Activated CD4-positive, CD25-positive, alpha-beta regulatory T cell treated with anti-CD3 and anti-CD28 coated beads, Interleukin-2, amount 50 U/mL, for 16 hours (primary cell): ENCODE data around the gene CDH8.
"Not testable (repeated sequence)": the region's sequence is repeated elsewhere in the genome, so short reads cannot be mapped to it uniquely, and the experiment has no call there.

Experiments
- DNase-seq: peaks from one replicate; pipeline ENCODE4 v3.0.0-alpha.2; 2020; ENCODE audit warnings: low read depth, low spot score

Gene CDH8

DNA sequence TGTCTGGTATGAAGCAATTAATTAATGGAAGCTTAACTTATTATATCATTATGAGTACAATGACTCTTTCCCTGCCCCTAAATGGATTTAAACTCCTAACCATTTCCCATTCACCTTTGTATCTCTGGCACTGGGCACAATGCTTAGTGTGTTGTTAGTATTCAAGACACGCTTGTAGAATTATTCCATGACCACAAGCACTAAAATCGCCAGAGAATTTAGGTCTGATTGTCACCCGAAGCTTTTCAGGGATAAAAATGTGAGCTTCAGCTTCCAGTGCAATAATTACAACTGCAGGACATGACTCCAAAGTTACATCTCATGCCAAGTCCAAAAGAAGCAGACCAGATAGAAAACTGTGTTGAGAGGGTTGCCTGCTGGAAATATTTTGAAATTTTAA is 101.6 kb downstream of the CDH8 start:
- no peak for DNase-seq

DNA sequence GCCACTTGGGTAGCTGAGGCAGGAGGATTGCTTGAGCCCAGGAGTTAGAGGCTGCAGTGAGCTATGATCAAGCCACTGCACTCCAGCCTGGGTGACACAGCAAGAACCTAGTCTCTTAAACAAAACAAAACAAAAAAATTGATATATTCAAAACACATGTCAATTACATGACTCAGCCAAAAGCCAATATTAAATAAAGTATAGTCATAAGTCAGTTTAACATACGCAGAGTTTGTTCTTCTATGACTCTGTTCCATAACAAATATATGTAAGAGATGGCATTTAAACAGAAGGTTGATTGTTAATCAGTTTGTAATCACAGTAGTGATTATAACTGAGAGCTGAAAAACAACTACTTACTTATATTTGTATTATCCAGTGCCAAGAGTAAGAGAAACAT is 106.5 kb downstream of the CDH8 start:
- no peak for DNase-seq

DNA sequence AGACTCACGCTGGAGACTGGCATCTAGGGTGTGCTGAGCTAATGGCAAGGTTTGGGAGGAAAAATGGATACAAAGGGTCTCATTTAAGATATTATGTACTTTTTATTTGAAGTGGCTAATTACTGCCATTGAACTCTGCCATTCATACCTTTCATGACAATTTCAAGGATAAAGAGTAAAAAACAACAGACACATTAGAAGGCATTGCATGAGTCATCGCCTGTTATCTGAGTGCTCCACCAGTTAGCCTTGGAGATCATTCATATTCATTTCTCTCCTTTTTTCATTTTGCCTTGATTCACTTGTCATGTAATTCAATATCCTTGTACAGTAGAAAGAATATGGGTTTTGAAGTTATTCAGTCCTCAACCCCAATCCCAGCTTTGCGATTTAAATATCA is 109.5 kb downstream of the CDH8 start:
- DNase-seq, result no peak

DNA sequence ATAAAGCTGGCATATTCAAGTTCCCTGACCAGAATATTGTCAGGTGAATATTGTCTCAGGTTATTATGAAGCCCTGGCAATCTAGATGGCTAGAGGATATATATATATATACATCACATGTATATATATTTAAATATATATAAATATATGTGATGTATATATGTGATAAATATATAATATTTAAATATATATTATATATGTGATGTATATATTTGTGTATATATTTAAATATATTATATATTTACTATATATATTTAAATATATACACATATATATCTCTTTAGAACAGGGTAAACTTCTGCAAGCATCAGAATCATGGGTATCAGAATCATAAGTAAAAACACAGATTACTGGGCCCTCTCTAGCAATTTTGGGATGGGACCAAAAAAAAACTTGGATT is 112.6 kb downstream of the CDH8 start:
- no peak for DNase-seq

DNA sequence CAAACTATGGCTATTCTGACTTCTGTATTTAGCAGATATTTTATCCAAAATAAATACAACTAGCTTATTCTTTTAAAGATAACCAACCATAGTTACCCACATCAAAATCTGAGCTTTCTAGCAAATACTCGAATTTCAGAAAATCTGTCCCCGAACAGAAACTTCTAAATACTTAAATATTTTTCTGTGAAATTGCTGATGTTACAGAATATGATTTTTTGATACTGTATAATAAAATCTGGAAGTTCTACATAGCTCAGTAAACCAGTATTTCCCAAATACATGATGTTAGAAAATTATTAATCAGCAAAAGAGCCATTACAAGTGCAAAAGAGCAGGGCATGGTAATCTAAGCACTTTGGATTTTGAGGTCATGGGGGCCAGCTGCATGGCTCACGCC is 114.9 kb downstream of the CDH8 start:
- DNase-seq, result no peak

DNA sequence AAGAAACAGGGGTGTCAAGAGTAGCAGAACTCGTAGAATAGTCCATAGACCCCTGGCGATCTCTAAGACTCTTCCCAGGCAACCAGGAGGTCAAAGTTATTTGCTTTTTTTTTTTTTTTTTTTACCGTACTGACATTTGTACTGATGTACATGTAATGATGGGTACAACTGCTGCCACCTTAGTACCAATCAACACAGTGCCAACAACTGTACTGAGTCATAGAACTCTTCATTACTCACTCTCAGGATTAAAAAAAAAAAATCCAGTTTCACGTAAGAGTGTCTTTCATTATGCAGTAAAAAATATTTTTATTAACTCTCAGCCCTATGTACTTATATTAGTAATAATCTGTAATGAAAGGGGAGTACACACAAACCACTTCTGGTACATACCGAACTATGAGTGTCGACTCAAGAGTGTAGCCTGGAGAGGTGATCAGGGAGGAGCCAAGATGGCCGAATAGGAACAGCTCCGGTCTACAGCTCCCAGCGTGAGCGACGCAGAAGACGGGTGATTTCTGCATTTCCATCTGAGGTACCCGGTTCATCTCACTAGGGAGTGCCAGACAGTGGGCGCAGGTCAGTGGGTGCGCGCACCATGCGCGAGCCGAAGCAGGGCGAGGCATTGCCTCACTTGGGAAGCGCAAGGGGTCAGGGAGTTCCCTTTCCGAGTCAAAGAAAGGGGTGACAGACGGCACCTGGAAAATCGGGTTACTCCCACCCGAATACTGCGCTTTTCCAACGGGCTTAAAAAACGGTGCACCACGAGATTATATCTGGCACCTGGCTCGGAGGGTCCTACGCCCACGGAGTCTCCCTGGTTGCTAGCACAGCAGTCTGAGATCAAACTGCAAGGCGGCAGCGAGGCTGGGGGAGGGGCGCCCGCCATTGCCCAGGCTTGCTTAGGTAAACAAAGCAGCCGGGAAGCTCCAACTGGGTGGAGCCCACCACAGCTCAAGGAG is 118.1 kb downstream of the CDH8 start:
- not testable (repeated sequence) for DNase-seq

DNA sequence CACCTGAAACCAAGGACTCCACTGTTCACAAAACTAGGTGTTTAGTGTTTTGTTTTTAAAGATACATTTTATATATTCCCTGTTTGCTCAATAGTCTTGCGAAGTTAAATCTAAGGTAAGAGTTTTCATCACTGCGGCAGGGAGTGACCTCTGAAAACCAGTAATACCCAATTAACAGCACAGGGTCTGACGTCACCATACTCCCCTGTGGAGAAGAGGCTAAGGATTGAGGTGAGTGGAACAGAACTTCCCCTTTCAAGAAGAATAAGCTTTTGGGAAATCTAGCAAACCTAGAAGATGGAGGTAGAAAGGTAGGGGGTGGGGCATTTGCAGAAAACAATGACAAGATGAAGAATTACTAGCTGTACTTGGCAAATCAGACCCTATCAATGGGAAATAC is 120.7 kb downstream of the CDH8 start:
- DNase-seq, result no peak

DNA sequence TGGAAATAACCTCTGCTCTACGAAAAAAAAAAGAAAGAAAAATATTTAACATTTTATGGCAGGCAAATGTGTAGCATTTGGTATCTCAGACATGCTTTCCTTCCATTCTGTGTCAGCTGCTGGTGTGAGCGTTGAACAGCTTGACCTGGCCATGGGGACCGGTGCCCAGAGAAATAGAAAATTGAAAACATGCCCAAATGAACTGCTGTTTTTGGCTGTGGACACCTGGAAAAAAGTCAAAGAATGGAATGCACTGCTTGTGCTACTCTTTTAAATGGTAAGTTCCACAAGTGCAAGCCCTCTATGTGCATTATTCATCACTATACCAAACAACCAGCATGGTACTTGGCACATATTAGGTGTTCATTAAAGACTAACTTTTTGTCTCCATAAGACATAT is 127.2 kb downstream of the CDH8 start:
- no peak for DNase-seq

DNA sequence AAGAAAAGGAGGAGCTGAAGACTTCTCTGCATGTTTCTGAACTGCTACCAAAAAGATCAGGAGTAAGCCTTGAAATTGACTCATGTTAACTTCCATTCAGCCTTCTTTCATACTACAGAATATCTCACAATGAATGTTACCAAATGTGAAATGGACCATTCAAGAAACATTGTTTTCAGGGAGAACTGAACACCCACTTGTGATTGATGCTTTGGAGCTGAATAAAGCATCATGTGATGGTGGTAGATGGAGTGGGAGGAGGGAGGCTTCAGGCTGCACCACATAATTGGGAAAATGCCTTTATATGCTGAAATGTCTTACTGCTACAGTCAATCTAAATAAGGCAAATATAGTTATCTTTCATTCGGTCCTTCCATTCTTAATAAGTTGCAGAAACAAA is 127.8 kb downstream of the CDH8 start:
- DNase-seq, result no peak

DNA sequence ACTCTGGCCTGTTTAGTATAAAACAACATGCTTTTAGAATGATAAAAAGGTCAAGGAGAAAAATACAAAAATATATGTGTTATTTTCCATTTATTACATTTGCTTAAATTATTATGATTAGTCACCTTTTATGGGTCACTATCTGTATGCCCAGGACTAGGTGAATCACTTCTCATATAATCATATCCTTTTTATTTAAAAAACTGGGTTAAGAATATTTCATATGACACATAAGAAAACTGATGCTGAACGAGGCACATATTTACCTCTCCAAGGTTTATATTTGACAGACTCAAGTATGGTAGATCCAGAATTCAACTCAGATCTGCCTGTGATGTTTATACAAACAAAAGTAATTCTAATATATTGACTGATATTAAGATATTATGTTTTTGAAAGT is 134.5 kb downstream of the CDH8 start:
- DNase-seq, result no peak

DNA sequence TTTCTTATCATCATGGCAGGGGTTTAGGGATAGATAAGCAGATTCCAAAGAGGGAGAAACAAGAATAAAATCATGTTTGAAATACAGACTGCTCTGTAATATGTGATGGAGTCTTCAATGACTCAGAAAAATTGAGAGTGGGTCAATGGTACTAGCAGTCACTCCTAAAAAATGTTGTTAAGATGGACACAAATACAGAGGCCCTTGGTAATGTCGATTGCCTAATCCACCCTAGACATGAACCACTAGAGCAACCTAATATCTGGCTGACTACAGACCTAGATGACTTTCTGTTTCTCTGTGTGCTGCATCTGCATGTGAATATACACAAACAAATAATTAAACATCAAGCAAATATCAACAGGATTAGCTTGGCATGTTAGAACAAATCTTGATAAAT is 135.8 kb downstream of the CDH8 start:
- no peak for DNase-seq

DNA sequence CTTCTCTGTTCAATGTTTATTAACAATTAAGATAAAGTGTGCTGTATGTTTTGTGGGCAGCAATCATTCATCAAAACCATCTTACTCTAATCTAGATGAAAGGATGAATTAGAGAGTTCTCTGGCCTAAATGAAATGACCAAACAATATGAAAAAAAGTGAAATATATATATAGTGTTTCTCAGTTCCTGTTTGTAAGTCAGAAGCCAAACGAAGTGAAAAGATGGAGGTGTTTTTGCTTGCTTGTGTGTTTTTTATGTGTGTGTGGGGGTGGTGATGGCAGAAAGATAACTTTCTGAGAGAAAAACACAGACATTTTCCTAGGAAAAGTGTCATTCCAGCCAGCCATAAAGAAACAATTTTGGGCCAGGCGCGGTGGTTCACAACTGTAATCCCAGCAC is 138.6 kb downstream of the CDH8 start:
- no peak for DNase-seq

DNA sequence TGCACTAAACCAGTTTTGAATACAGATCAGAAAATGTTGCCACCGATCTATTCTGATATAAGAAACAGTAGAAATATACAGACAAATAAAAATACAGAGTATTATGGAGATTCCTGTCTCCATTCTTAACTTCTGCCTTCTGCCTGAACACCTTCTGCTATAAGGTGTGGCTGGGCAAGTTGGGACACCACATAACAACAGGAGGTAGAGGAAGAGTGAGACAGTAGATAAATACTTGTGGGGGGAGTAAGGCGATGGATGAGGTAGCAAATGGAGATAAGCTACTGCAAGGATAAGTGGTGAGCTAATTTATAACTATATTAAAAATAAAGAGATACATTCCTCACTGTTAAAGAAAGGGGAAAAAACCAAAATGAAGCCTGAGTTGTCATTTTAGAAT is 143.7 kb downstream of the CDH8 start:
- no peak for DNase-seq

DNA sequence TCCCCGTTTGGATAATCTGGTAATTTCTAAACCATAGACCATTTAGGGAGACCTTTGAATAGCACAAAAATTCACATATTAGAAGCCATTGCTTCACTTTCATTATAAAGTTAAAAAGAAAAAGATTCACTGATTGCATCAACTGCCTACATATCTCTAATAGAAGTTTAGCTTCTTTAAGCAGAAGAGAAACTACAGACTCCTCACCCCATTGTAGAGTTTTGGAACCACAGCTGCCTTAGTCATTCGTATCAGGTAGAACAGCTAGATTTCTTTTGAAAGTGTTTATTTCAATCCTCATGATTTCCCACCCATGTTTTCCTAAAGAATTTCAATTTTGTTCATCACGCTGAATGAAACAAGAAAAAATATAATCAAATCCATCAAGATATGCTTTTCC is 144.8 kb downstream of the CDH8 start:
- no peak for DNase-seq

DNA sequence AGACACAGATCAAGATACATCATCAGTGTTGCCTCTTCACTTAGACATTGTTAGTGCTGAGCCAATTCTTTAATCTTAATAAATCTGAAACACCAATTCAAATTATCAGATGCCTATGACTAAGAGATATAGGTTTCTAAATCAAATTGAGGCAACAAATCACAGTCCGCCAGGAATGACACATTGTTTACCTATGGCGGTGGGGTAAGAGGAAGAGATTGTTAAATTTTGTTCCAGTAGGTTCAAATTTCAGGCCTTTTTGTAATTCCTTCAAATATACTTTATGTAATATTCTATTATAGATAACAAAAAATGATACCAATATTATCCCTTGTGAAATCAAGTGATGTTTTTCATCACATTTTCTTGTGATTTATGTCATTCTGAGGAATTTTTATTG is 145.9 kb downstream of the CDH8 start:
- DNase-seq, result no peak

DNA sequence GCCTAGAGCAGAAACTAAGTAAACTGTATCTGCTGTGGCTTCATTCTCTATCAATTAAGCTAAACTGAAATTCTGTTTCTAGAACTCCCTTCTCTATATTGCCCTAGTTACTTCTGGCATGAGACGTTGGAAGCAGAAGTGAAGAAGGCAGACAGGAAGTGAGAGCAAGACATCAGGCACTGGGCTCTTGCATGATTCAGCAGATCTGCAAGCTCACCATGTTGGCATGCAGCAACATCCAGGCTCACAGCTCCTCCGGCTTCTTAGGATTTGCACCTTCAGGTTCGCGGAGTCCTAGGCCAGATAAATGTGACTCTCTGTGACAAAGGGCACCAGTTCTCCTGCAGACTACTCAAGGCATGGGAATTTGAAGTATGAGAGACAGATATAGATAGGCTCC is 148.3 kb downstream of the CDH8 start:
- DNase-seq, result no peak

DNA sequence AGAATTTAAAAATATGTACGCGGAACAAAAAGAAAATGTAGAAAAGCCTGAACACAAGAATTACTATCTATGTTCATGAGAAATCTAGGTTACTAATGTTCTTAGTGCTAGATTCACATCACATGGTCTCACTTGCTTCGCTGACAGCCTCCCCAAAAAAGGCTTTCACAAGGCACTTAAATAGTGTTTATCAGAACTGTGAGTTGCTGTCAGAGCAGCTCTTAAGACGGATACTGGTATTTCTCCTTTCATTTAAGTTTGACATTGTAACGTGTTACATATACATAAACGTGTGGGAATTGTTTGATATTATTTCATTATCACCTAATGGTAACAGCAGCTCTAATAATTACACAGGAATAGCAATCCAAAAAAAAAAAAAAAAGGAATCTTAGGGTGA is 150.9 kb downstream of the CDH8 start:
- no peak for DNase-seq

DNA sequence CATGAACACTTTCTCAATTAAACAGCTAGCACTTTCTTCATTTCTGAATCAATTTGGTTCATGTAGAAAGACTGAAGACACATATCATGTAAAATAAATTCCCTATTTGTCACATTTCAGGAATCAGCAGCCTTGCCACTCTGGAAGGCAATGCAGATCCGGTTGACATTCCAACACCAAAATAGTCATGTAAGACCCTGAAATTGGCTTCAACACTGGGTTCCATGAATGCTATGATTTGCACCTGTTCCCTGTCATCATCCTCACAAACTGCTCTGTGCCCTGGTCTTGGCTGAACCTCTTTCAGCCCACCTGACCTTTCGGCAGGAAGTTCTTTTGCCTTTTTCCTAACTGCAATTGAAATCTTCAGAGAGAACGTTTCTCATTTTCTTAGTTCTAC is 156.9 kb downstream of the CDH8 start:
- DNase-seq, result no peak

DNA sequence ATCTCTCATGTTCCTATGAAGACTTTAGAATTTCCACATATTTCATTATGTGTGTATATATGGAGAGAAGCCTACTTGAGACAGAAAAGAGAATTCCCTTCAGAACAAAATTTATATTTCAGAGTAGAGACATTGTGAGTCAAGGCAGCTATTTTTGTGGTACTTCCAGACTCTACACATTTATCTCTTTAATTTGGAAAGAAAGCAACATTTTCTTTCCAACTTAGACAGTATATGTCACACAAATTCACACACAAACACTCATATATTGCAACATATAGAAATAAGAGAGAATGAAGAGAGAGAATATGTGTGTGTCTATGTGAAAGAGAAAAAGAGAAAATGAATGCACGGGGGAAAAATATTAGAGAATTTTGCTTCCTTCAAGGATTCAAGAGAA is 158.8 kb downstream of the CDH8 start:
- DNase-seq, result no peak

DNA sequence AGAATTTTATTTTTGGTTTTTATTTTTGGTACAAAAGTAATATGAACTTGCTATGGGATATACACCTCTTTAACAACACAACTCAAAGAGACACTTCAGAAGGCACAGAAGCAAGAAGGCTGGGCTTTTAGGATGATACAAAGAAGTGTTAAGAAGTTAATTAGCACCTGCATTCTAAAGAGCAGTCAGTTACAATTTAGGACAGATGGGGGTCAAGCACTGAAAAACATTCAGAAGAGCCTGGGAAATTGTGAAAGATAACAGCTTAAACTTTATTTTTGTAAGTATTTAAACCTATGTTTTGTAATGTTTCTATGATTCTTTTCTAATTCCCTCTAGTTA is 163.5 kb downstream of the CDH8 start:
- DNase-seq, result no peak

DNA sequence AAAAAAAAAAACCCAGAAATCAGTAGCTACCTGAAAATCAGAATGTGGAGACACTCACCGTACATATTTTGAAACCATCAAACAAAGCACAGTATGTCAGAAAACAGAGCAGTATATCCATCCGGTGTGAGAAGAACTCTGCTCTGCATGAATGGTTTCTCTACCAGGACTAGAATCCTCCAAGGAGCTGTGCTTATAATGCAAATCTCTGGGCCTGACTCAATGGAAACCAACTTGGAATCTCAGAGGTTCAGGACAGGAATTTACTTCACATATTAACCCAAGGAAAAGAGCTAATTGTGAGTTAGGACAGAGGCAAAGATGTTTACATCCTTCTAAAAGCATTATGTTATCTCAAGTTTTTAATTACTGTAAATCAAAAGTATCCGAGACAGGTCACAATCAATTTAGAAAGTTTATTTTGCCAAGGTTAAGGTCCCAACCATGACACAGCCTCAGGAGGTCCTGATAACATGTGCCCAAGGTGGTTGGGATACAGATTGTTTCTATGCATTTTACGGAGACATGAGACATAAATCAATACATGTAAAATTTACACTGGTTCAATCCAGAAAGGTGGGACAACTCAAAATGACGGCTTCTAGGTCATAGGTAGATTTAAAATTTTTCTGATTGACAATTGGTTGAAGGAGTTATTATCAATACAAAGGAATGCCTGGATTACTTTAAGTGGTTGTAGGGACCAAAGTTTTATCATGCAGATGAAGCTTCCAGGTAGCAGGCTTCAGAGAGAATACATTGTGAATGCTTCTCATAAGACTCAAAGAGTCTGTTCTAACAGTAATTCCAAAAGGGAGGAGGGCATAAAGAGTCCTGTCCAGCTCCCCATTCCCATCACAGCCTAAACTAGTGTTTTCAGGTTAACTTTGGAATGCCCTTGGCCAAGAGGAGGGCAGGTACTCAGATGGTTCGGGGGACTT is 164.1 kb downstream of the CDH8 start:
- DNase-seq, result no peak

DNA sequence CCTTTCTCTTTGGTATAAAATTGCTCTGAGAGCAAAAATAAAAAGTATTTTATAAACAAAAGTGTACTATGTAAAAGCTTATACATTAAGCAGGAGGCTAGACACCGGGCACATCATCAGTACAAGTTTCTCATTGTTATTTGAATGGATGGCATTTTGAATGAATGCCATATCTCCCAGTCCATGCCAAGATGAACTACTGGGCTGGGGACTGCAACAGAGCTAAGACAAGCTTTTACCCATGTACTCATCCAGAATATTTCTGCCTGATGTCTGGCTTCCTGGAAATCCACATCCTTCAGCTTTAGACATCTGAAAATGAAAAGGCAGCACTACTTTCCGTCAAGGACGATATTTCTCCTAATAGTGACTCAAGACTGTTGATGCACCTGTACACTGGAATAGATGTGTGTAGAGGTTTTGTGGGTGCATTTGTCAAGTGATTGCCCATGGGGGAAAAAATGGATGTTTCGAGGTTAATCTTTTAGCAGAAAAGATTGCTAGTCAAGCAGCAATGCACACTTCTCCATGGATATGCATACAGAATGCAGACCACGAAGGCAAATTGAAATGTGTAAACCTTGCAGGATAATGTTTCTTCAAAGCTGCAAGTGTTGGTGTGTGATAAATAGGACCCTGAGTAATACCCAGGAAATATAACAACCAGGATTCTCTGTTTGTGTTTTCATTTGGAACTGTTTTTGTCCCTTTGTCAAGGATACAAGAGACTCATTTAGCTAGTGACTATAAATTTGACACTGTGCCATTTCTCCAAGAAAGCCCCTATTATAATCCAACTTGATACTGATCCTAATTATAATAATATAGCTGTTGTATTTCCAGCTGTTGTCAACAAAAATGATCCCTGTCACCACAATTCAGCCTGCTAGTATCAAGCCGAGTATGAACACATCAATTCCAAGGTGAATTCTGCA is 173.8 kb downstream of the CDH8 start:
- DNase-seq, result no peak
